Lower leg skin (tissue), 3 donors: ENCODE results near the gene NT5DC3.

ENCODE experiments used
- CTCF ChIP-seq, 3 donors: fragments of 450-650 bp; IDR thresholded peaks; one replicate each; pipeline ENCODE4 v1.5.1; 2016; ENCODE audit warnings: antibody characterized with exemption in 3 of 3, mild to moderate bottlenecking in 3 of 3, moderate library complexity in 2 of 3
- POLR2A ChIP-seq, 2 donors: fragments of 450-650 bp; IDR thresholded peaks; one replicate each; pipeline ENCODE4 v1.6.1; 2016 to 2017; ENCODE audit warnings: antibody characterized with exemption in 2 of 2, mild to moderate bottlenecking in 1 of 2, moderate library complexity in 1 of 2

GRCh38 chr12:103773109-103773910 is 67.7 kb downstream of the NT5DC3 start:
- TF ChIP-seq CTCF (IDR thresholded peaks at IDR 0.05) (no peak), POLR2A (IDR thresholded peaks at IDR 0.05) (no peak)
